GM12878 (cell line): Measurements from ENCODE around the gene TPST1. TPM values are rescaled to one million over a fixed set of nuclear protein-coding genes. Genes with fewer than 3 reads are reported as not detected.

Source experiments
- ATAC-seq: fragments of 200-7000 bp; cut with Tn5 transposase; 3 replicates; pipeline ENCODE4 v1.9.1; 2020; ENCODE audit warnings: mild to moderate bottlenecking, moderate library complexity
- BruUV-seq: library from RNA; stranded (reverse); fragments of 400-500 nt; replicated peaks from 2 replicates; lab custom pipeline; 2021; lab: Mats Ljungman, UMichigan
- CTCF ChIA-PET: fragments of 300-600 bp; sonication (Branson Sonifier 250); formaldehyde crosslinking; extraction: SDS; loops from one replicate; lab custom pipeline; 2021; ENCODE audit warnings: inconsistent platforms; lab: Yijun Ruan, JAX
- POLR2A ChIA-PET: fragments of 350-600 bp; formaldehyde crosslinking; extraction: SDS; loops from one replicate; lab custom pipeline; 2021; ENCODE audit warnings: inconsistent platforms; lab: Charles Lee
- RAD21 ChIA-PET: fragments of 300-600 bp; sonication (Branson Sonifier 250); formaldehyde crosslinking; loops from one replicate; lab custom pipeline; 2023; ENCODE audit warnings: antibody characterized with exemption; ENCODE audit not compliant: unreplicated experiment; lab: Charles Lee
- SMC1A ChIA-PET: fragments of 300-600 bp; sonication (Branson Sonifier 250); formaldehyde crosslinking; loops from one replicate; lab custom pipeline; 2023; ENCODE audit not compliant: unreplicated experiment, uncharacterized antibody; lab: Charles Lee
- DNase-seq: peaks from one replicate; pipeline ENCODE4 v3.0.0-alpha.2; 2011; ENCODE audit warnings: low read depth, low spot score
- FAIRE-seq: peaks from 3 replicates; lab custom pipeline; 2011; peaks lifted over from hg19 to GRCh38; lab: Jason Lieb, UNC
- H2AFZ ChIP-seq: 2 replicates; pipeline ENCODE4 v1.6.0; 2011; ENCODE audit warnings: low read depth, low read length, control low read depth; ENCODE audit not compliant: control insufficient read depth
- H3K27ac ChIP-seq: 2 replicates; pipeline ENCODE4 v1.5.1; 2011; ENCODE audit warnings: control low read depth; ENCODE audit not compliant: control insufficient read depth, insufficient read depth
- H3K27me3 ChIP-seq, 2 experiments: replicated peaks in 1 of 2; 2 replicates each; pipeline versions ENCODE4 v1.6.0 to v1.6.1; 2011; ENCODE audit warnings: low read length in 1 of 2; ENCODE audit not compliant: control insufficient read depth in 2 of 2, insufficient read depth in 2 of 2
- H3K36me3 ChIP-seq, 2 experiments: 2 replicates each; pipeline ENCODE4 v1.5.1; 2011; ENCODE audit warnings: low read length in 1 of 2; ENCODE audit not compliant: control insufficient read depth in 2 of 2, insufficient read depth in 2 of 2
- H3K4me1 ChIP-seq: 2 replicates; pipeline ENCODE4 v1.6.1; 2011; ENCODE audit warnings: mild to moderate bottlenecking, low read length, moderate library complexity, mixed read lengths; ENCODE audit not compliant: control insufficient read depth, insufficient read depth
- H3K4me2 ChIP-seq: 2 replicates; pipeline ENCODE4 v1.6.0; 2011; ENCODE audit warnings: control low read depth; ENCODE audit not compliant: control insufficient read depth, insufficient read depth
- H3K4me3 ChIP-seq: fragments of 200-600 bp; sonication (generic); 2 replicates; pipeline ENCODE4 v1.5.1; 2016
- H3K79me2 ChIP-seq: 2 replicates; pipeline ENCODE4 v1.6.0; 2011; ENCODE audit warnings: low read length; ENCODE audit not compliant: control insufficient read depth, insufficient read depth
- H3K9ac ChIP-seq: 2 replicates; pipeline ENCODE4 v1.8.0; 2011; ENCODE audit warnings: low read length, control low read depth, mixed read lengths; ENCODE audit not compliant: control insufficient read depth, insufficient read depth
- H3K9me3 ChIP-seq: replicated peaks from 3 replicates; pipeline ENCODE4 v1.5.1; 2011; ENCODE audit warnings: mild to moderate bottlenecking, low read length; ENCODE audit not compliant: control insufficient read depth, insufficient read depth
- H4K20me1 ChIP-seq: 2 replicates; pipeline ENCODE4 v1.6.0; 2011; ENCODE audit not compliant: control insufficient read depth, insufficient read depth
- BRCA1 ChIP-seq: IDR thresholded peaks from 2 replicates; pipeline ENCODE4 v1.6.1; 2011; ENCODE audit warnings: low read depth, low read length, improper control_type of control experiment
- EZH2 ChIP-seq: IDR thresholded peaks from 2 replicates; pipeline ENCODE4 v1.6.1; 2012; ENCODE audit warnings: low read depth, mild to moderate bottlenecking, control low read depth, inconsistent platforms, low read length, borderline replicate concordance; ENCODE audit not compliant: control insufficient read depth
- HDAC6 ChIP-seq: fragments of 200-600 bp; sonication (generic); IDR thresholded peaks from one replicate; pipeline ENCODE4 v1.8.0; 2017; ENCODE audit warnings: antibody characterized with exemption; ENCODE audit not compliant: unreplicated experiment
- MTA3 ChIP-seq: IDR thresholded peaks from 2 replicates; pipeline ENCODE4 v1.6.1; 2012; ENCODE audit warnings: low read length, inconsistent platforms, borderline replicate concordance
- PAX8 ChIP-seq: fragments of 450-650 bp; IDR thresholded peaks from 2 replicates; pipeline ENCODE4 v1.6.1; 2017; ENCODE audit warnings: mild to moderate bottlenecking, moderate library complexity
- POLR2A ChIP-seq: IDR thresholded peaks from 2 replicates; pipeline ENCODE4 v1.6.1; 2011; ENCODE audit warnings: low read depth, mild to moderate bottlenecking, low read length
- SUPT20H ChIP-seq: IDR thresholded peaks from 2 replicates; pipeline ENCODE4 v1.6.1; 2011; ENCODE audit warnings: low read depth, mild to moderate bottlenecking, low read length, moderate library complexity, borderline replicate concordance; ENCODE audit not compliant: control insufficient read depth
- ZZZ3 ChIP-seq: IDR thresholded peaks from 2 replicates; pipeline ENCODE4 v1.6.1; 2011; ENCODE audit warnings: low read depth; ENCODE audit not compliant: control insufficient read depth, insufficient read length
- WGBS: methylation state at CpG from one replicate; pipeline ENCODE4 v1.1.6; 2016; ENCODE audit warnings: low lambda C conversion rate; ENCODE audit not compliant: insufficient replicate concordance, insufficient coverage; ENCODE audit errors: missing lambda C conversion rate; 5-methylcytosine and 5-hydroxymethylcytosine counted together
- in situ Hi-C: fragments of 300-500 bp; cut with MboI; formaldehyde crosslinking; loops from 9 replicates; pipeline ENCODE4 v1.14.3; 2018; ENCODE audit warnings: mixed read lengths
- intact Hi-C: fragments of 100-400 bp; cut with micrococcal nuclease; formaldehyde crosslinking; loops from one replicate; pipeline ENCODE4 v1.14.2; 2022; ENCODE audit not compliant: unreplicated experiment
- polyA plus RNA-seq, 11 experiments: library from polyadenylated mRNA; depleted of rRNA in 4 of 11; unstranded in 6 of 11; stranded (reverse) in 5 of 11; fragments of >200 nt; fragmentation: Nextera tagmentation in 4 of 11; fragmentation: Illumina TruSeq in 1 of 11; extraction: Ambion mirVana in 4 of 11; extraction: Trizol in 1 of 11; gene quantifications; 1 replicate in 1 of 11; 2 replicates in 10 of 11; pipeline versions ENCODE4 v1.2.1 to v1.2.3, GENCODE V29; 2011 to 2016; ENCODE audit warnings: inconsistent platforms in 2 of 11, missing spikeins in 2 of 11, low read depth in 1 of 11
- total RNA-seq, 4 experiments: library from RNA; depleted of rRNA in 3 of 4; stranded (reverse); fragments of >200 nt in 3 of 4; fragmentation: Illumina TruSeq in 1 of 4; extraction: Trizol in 1 of 4; gene quantifications; 2 replicates each; pipeline versions ENCODE4 v1.2.1 to v1.2.3, GENCODE V29; 2013 to 2021
- TF ChIP-seq, protein P1 (sequence below): fragments of 450-650 bp; IDR thresholded peaks from 2 replicates; pipeline ENCODE4 v1.6.1; 2017; ENCODE audit warnings: mild to moderate bottlenecking, low read depth, inconsistent platforms; ENCODE audit not compliant: poor library complexity, severe bottlenecking
- TF ChIP-seq, protein P2 (sequence below), 3 experiments: IDR thresholded peaks in 2 of 3; conservative IDR thresholded peaks in 1 of 3; 2 replicates each; pipeline ENCODE4 v1.5.1; 2011; ENCODE audit warnings: low read depth in 3 of 3, low read length in 3 of 3, mild to moderate bottlenecking in 3 of 3, control low read depth in 2 of 3, moderate library complexity in 2 of 3, inconsistent platforms in 1 of 3, mixed read lengths in 1 of 3; ENCODE audit not compliant: control insufficient read depth in 2 of 3, insufficient read depth in 1 of 3; ENCODE audit errors: extremely low read depth in 1 of 3
- TF ChIP-seq, protein P3 (sequence below): fragments of 450-650 bp; IDR thresholded peaks from 2 replicates; pipeline ENCODE4 v1.6.1; 2016; ENCODE audit warnings: mild to moderate bottlenecking
- TF ChIP-seq, protein P4 (sequence below): fragments of 450-650 bp; IDR thresholded peaks from 2 replicates; pipeline ENCODE4 v1.6.1; 2016; ENCODE audit warnings: mild to moderate bottlenecking, moderate library complexity, borderline replicate concordance
- TF ChIP-seq, protein P5 (sequence below): IDR thresholded peaks from 2 replicates; pipeline ENCODE4 v1.6.1; 2011; ENCODE audit warnings: low read depth, mild to moderate bottlenecking, low read length, moderate library complexity, borderline replicate concordance; ENCODE audit errors: extremely low read depth

TPST1 gene
- total and polyA plus RNA-seq, 10 of the 15 experiments (the other 5 are each of a cell fraction or from before 2014, with no cell fraction given): 1.1 to 10.6 (median 7.5) TPM

DNA sequence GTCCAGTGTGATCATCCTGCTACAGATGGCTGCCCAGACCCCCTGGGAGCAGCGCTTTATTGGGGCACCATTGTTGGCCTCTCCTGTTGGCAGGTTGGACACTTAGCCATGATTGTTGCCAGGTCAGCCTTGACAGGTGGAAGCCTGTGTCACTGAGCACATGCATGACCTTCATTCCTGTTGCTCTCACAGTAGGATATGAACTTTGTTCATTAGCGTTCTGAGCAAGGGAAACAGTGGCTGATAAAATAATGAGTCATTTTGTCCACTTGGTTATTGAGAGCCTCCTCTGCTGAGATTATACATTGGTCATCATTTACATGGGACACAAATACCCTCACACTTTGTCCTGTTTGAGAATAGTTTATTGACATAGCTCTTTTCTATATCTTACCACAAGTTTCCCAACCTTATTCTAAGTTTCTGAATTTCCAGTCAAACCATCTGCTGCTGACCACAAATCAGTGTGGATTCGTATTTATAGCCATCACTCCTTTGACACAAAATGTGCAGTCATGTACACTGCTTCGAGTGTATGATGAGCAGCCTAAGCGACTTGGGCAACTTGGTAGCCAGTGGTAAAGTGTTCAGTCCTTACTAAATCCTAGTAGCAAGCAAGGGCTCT is 102.6 kb downstream of the TPST1 start:
- in situ Hi-C loops: no loop called here
- H3K4me3 ChIP-seq: no peak overlapping the region
- POLR2A ChIA-PET: no interaction called here
- TF ChIP-seq, protein P1, sequence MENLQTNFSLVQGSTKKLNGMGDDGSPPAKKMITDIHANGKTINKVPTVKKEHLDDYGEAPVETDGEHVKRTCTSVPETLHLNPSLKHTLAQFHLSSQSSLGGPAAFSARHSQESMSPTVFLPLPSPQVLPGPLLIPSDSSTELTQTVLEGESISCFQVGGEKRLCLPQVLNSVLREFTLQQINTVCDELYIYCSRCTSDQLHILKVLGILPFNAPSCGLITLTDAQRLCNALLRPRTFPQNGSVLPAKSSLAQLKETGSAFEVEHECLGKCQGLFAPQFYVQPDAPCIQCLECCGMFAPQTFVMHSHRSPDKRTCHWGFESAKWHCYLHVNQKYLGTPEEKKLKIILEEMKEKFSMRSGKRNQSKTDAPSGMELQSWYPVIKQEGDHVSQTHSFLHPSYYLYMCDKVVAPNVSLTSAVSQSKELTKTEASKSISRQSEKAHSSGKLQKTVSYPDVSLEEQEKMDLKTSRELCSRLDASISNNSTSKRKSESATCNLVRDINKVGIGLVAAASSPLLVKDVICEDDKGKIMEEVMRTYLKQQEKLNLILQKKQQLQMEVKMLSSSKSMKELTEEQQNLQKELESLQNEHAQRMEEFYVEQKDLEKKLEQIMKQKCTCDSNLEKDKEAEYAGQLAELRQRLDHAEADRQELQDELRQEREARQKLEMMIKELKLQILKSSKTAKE: no peak
- TF ChIP-seq BRCA1 (no peak), ZZZ3 (no peak), HDAC6 (no peak), SUPT20H (no peak), PAX8 (no peak), MTA3 (no peak), POLR2A (no peak), EZH2 (no peak)
- TF ChIP-seq, protein P2, sequence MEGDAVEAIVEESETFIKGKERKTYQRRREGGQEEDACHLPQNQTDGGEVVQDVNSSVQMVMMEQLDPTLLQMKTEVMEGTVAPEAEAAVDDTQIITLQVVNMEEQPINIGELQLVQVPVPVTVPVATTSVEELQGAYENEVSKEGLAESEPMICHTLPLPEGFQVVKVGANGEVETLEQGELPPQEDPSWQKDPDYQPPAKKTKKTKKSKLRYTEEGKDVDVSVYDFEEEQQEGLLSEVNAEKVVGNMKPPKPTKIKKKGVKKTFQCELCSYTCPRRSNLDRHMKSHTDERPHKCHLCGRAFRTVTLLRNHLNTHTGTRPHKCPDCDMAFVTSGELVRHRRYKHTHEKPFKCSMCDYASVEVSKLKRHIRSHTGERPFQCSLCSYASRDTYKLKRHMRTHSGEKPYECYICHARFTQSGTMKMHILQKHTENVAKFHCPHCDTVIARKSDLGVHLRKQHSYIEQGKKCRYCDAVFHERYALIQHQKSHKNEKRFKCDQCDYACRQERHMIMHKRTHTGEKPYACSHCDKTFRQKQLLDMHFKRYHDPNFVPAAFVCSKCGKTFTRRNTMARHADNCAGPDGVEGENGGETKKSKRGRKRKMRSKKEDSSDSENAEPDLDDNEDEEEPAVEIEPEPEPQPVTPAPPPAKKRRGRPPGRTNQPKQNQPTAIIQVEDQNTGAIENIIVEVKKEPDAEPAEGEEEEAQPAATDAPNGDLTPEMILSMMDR (IDR thresholded peaks at IDR 0.05 in 2 of 3, conservative IDR thresholded peaks at IDR 0.05 in 1 of 3; ENCODE audit: control insufficient read depth in 2 of 3, extremely low read depth in 1 of 3, insufficient read depth in 1 of 3, low read depth in 3 of 3, low read length in 3 of 3): no peak
- TF ChIP-seq, protein P3, sequence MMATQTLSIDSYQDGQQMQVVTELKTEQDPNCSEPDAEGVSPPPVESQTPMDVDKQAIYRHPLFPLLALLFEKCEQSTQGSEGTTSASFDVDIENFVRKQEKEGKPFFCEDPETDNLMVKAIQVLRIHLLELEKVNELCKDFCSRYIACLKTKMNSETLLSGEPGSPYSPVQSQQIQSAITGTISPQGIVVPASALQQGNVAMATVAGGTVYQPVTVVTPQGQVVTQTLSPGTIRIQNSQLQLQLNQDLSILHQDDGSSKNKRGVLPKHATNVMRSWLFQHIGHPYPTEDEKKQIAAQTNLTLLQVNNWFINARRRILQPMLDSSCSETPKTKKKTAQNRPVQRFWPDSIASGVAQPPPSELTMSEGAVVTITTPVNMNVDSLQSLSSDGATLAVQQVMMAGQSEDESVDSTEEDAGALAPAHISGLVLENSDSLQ: no peak
- TF ChIP-seq, protein P4, sequence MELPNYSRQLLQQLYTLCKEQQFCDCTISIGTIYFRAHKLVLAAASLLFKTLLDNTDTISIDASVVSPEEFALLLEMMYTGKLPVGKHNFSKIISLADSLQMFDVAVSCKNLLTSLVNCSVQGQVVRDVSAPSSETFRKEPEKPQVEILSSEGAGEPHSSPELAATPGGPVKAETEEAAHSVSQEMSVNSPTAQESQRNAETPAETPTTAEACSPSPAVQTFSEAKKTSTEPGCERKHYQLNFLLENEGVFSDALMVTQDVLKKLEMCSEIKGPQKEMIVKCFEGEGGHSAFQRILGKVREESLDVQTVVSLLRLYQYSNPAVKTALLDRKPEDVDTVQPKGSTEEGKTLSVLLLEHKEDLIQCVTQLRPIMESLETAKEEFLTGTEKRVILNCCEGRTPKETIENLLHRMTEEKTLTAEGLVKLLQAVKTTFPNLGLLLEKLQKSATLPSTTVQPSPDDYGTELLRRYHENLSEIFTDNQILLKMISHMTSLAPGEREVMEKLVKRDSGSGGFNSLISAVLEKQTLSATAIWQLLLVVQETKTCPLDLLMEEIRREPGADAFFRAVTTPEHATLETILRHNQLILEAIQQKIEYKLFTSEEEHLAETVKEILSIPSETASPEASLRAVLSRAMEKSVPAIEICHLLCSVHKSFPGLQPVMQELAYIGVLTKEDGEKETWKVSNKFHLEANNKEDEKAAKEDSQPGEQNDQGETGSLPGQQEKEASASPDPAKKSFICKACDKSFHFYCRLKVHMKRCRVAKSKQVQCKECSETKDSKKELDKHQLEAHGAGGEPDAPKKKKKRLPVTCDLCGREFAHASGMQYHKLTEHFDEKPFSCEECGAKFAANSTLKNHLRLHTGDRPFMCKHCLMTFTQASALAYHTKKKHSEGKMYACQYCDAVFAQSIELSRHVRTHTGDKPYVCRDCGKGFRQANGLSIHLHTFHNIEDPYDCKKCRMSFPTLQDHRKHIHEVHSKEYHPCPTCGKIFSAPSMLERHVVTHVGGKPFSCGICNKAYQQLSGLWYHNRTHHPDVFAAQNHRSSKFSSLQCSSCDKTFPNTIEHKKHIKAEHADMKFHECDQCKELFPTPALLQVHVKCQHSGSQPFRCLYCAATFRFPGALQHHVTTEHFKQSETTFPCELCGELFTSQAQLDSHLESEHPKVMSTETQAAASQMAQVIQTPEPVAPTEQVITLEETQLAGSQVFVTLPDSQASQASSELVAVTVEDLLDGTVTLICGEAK: no peak
- TF ChIP-seq, protein P5, sequence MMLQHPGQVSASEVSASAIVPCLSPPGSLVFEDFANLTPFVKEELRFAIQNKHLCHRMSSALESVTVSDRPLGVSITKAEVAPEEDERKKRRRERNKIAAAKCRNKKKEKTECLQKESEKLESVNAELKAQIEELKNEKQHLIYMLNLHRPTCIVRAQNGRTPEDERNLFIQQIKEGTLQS: no peak

More for the DNA sequence above, 102.6 kb downstream of the TPST1 start:
- Histone ChIP-seq H3K36me3 (no peaks in the 10 kb centered on the region), H3K4me1 (no peaks in the 10 kb centered on the region), H3K9ac (no peak overlapping the region), H3K79me2 (no peaks in the 10 kb centered on the region), H4K20me1 (no peaks in the 10 kb centered on the region), H3K27me3 (no peaks in the 10 kb centered on the region), H2AFZ (no peak overlapping the region), H3K27ac (no peak overlapping the region), H3K9me3 (no peaks in the 10 kb centered on the region), H3K4me2 (no peak overlapping the region)
- 52% methylated on average over 5 of the region's 5 CpGs for WGBS
- ChIA-PET RAD21 (no interaction called here), CTCF (no interaction called here), SMC1A (interaction anchor here (1.2 kb wide), 1 partner anchor 63 kb away, joined by 3 read pairs; no protein-coding TSS in a partner anchor)
- DNase-seq (no peak), FAIRE-seq (no peak), ATAC-seq (no peak)
- no TSS peak for BruUV-seq
- intact Hi-C loops: no loop called here
